ENCODE measurements around the gene NIPAL3.
A peak's percentile ranks its signal among the peaks of the same experiment; 100 is the strongest.
"Not testable (repeated sequence)": the region's sequence is repeated elsewhere in the genome, so short reads cannot be mapped to it uniquely, and the experiment has no call there.

Gene NIPAL3

GRCh38 chr1:24483441-24483840 lies 67.8 kb downstream of the NIPAL3 start:
- Mint-ChIP-seq H3K4me1 (ENCODE audit: low read depth in 2 of 2) (peaks cover 34 to 38% of the 10 kb centered on the region in 2 donors), H3K4me3 (no peak overlapping the region), H3K9me3 (no peaks in the 10 kb centered on the region), H3K36me3 (ENCODE audit: insufficient read depth) (peaks cover 7% of the 10 kb centered on the region), H3K27me3 (no peaks in the 10 kb centered on the region), H3K27ac (no peak overlapping the region)
- no peak for ATAC-seq (replicated peaks)
- no peak for DNase-seq

GRCh38 chr1:24484199-24484598 lies 68.6 kb downstream of the NIPAL3 start:
- Mint-ChIP-seq H3K4me1 (ENCODE audit: low read depth in 2 of 2) (peaks cover 34 to 38% of the 10 kb centered on the region in 2 donors), H3K9me3 (no peaks in the 10 kb centered on the region), H3K27ac (peak overlapping the region in 1 of 2 donors; percentile 73), H3K36me3 (ENCODE audit: insufficient read depth) (peaks cover 7% of the 10 kb centered on the region), H3K27me3 (no peaks in the 10 kb centered on the region), H3K4me3 (no peak overlapping the region)
- ATAC-seq (replicated peaks): no peak
- no peak for DNase-seq

GRCh38 chr1:24486331-24487065 lies 70.9 kb downstream of the NIPAL3 start:
- ATAC-seq (replicated peaks) (peak; percentile 48), DNase-seq (peak in 1 of 3 experiments; percentile 22)
- Mint-ChIP-seq H3K4me3 (peak overlapping the region; percentile 22 to 41), H3K27ac (peak overlapping the region; percentile 66 to 74), H3K9me3 (no peaks in the 10 kb centered on the region), H3K4me1 (ENCODE audit: low read depth in 2 of 2) (peaks cover 26 to 30% of the 10 kb centered on the region in 2 donors), H3K27me3 (peaks cover 0 to under 1% of the 10 kb centered on the region in 2 donors), H3K36me3 (ENCODE audit: insufficient read depth) (peaks cover 3% of the 10 kb centered on the region)

- ATAC-seq (replicated peaks): no peak
- no peak for DNase-seq
- Mint-ChIP-seq H3K9me3 (no peaks in the 10 kb centered on the region), H3K4me3 (no peak overlapping the region), H3K4me1 (ENCODE audit: low read depth in 2 of 2) (peaks cover 18 to 22% of the 10 kb centered on the region in 2 donors), H3K36me3 (ENCODE audit: insufficient read depth) (peaks cover 3% of the 10 kb centered on the region), H3K27me3 (peaks cover 6 to 7% of the 10 kb centered on the region in 2 donors), H3K27ac (peak overlapping the region in 1 of 2 donors; percentile 66)
These were observed 71.9 kb downstream of the NIPAL3 start for GRCh38 chr1:24487455-24487854.

GRCh38 chr1:24488159-24488558 lies 72.6 kb downstream of the NIPAL3 start:
- H3K27me3 Mint-ChIP-seq; H3K4me3 Mint-ChIP-seq; H3K9me3 Mint-ChIP-seq; ATAC-seq (replicated peaks); H3K36me3 Mint-ChIP-seq (ENCODE audit: insufficient read depth); DNase-seq: not testable (repeated sequence)
- Mint-ChIP-seq H3K27ac (peak overlapping the region in 1 of 2 donors; percentile 32), H3K4me1 (ENCODE audit: low read depth in 2 of 2) (peaks cover 13 to 16% of the 10 kb centered on the region in 2 donors)

GRCh38 chr1:24489674-24490073 lies 74.1 kb downstream of the NIPAL3 start:
- no peak overlapping the region for H3K27ac Mint-ChIP-seq
- H3K4me1 Mint-ChIP-seq (ENCODE audit: low read depth in 2 of 2): peaks cover 7 to 11% of the 10 kb centered on the region in 2 donors
- H3K4me3 Mint-ChIP-seq: no peak overlapping the region
- H3K9me3 Mint-ChIP-seq: no peaks in the 10 kb centered on the region
- peaks cover 6% of the 10 kb centered on the region for H3K36me3 Mint-ChIP-seq (ENCODE audit: insufficient read depth)
- ATAC-seq (replicated peaks) (no peak), DNase-seq (no peak)
- peaks cover 6 to 7% of the 10 kb centered on the region in 2 donors for H3K27me3 Mint-ChIP-seq

GRCh38 chr1:24490101-24490781 lies 74.6 kb downstream of the NIPAL3 start:
- H3K27me3 Mint-ChIP-seq: peaks cover 7 to 9% of the 10 kb centered on the region in 2 donors
- DNase-seq (no peak), ATAC-seq (replicated peaks) (no peak)
- no peaks in the 10 kb centered on the region for H3K9me3 Mint-ChIP-seq
- peaks cover 6% of the 10 kb centered on the region for H3K36me3 Mint-ChIP-seq (ENCODE audit: insufficient read depth)
- H3K27ac Mint-ChIP-seq: no peak overlapping the region
- peaks cover 7 to 11% of the 10 kb centered on the region in 2 donors for H3K4me1 Mint-ChIP-seq (ENCODE audit: low read depth in 2 of 2)
- no peak overlapping the region for H3K4me3 Mint-ChIP-seq

- Mint-ChIP-seq H3K27ac (no peak overlapping the region), H3K36me3 (ENCODE audit: insufficient read depth) (peaks cover 3% of the 10 kb centered on the region), H3K27me3 (peaks cover 7 to 18% of the 10 kb centered on the region in 2 donors), H3K9me3 (no peaks in the 10 kb centered on the region), H3K4me1 (ENCODE audit: low read depth in 2 of 2) (peaks cover 1 to 2% of the 10 kb centered on the region in 2 donors), H3K4me3 (no peak overlapping the region)
- ATAC-seq (replicated peaks): no peak
- DNase-seq: no peak
These were observed 76.2 kb downstream of the NIPAL3 start for GRCh38 chr1:24491577-24492360.

GRCh38 chr1:24492935-24493334 lies 77.3 kb downstream of the NIPAL3 start:
- H3K36me3 Mint-ChIP-seq (ENCODE audit: insufficient read depth); H3K9me3 Mint-ChIP-seq; DNase-seq; H3K4me3 Mint-ChIP-seq; ATAC-seq (replicated peaks); H3K4me1 Mint-ChIP-seq (ENCODE audit: low read depth in 2 of 2); H3K27ac Mint-ChIP-seq: not testable (repeated sequence)
- H3K27me3 Mint-ChIP-seq: peaks cover 7 to 18% of the 10 kb centered on the region in 2 donors

- no peak for ATAC-seq (replicated peaks)
- Mint-ChIP-seq H3K27me3 (peaks cover 7 to 18% of the 10 kb centered on the region in 2 donors), H3K36me3 (ENCODE audit: insufficient read depth) (peaks cover 3% of the 10 kb centered on the region), H3K4me1 (ENCODE audit: low read depth in 2 of 2) (peaks cover 5 to 8% of the 10 kb centered on the region in 2 donors), H3K9me3 (no peaks in the 10 kb centered on the region), H3K27ac (no peak overlapping the region), H3K4me3 (no peak overlapping the region)
- no peak for DNase-seq
These were observed 78.2 kb downstream of the NIPAL3 start for GRCh38 chr1:24493785-24494184.

GRCh38 chr1:24498589-24498988 lies 83.0 kb downstream of the NIPAL3 start:
- peak in 2 of 3 experiments; percentile 22 to 31 for DNase-seq
- peak; percentile 10 for ATAC-seq (replicated peaks)
- peak overlapping the region; percentile 1 to 61 for H3K27ac Mint-ChIP-seq

GRCh38 chr1:24500448-24501048 lies 84.9 kb downstream of the NIPAL3 start:
- Mint-ChIP-seq H3K27me3 (peaks cover 11 to 14% of the 10 kb centered on the region in 2 donors), H3K4me3 (peak overlapping the region; percentile 68 to 82), H3K9me3 (no peaks in the 10 kb centered on the region), H3K36me3 (ENCODE audit: insufficient read depth) (peaks cover 19% of the 10 kb centered on the region), H3K4me1 (ENCODE audit: low read depth in 2 of 2) (peaks cover 40 to 46% of the 10 kb centered on the region in 2 donors), H3K27ac (peak overlapping the region in 1 of 2 donors; percentile 84)
- DNase-seq (no peak), ATAC-seq (replicated peaks) (no peak)

More at GRCh38 chr1:24498589-24498988, 83.0 kb downstream of the NIPAL3 start:
- H3K4me1 Mint-ChIP-seq (ENCODE audit: low read depth in 2 of 2): peaks cover 36 to 38% of the 10 kb centered on the region in 2 donors
- H3K36me3 Mint-ChIP-seq (ENCODE audit: insufficient read depth): peaks cover 11% of the 10 kb centered on the region
- H3K9me3 Mint-ChIP-seq: no peaks in the 10 kb centered on the region
- peak overlapping the region in 1 of 2 donors; percentile 14 for H3K4me3 Mint-ChIP-seq
- H3K27me3 Mint-ChIP-seq: peaks cover 11 to 20% of the 10 kb centered on the region in 2 donors

Measured in effector memory CD8-positive, alpha-beta T cell (primary cell).